Right hindlimb (tissue), 1 donor: ENCODE results near the gene DDX24.

Source experiments
- DNase-seq: peaks from one replicate; pipeline ENCODE4 v3.0.0-alpha.2; 2018

The DDX24 gene

DNA sequence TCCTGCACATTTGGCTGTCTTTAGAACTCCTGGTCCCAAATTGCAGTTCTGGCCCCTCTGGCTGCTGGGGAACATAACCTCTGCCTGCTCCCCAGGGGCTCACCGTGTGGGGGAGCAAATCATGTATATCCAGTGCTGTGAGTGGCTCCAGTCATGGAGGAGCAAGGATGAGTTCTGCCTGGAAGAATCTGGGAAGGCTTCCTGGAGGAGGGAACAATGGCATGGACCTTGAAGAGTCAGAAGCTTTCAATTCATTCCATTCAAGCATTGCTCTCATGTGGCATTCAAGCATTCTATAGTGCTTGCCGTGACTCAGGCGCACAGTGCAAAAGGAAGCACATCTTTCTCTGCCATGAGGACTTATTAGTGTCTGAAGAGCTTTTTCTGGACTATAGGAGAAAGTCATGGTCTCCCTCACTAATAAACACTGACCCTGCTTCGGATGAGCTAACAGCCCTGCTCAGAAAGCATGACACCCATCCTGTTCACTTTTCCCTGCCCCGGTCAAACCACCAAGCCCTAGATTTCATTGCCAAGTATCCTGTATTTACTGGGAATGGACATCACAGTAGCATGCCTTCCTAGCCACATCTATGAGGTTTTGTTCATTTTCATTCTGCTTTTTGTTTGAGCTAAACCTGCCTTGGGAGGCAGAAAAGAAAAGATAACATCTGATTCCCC lies 33.0 kb upstream of the DDX24 start:
- no peak for DNase-seq

DNA sequence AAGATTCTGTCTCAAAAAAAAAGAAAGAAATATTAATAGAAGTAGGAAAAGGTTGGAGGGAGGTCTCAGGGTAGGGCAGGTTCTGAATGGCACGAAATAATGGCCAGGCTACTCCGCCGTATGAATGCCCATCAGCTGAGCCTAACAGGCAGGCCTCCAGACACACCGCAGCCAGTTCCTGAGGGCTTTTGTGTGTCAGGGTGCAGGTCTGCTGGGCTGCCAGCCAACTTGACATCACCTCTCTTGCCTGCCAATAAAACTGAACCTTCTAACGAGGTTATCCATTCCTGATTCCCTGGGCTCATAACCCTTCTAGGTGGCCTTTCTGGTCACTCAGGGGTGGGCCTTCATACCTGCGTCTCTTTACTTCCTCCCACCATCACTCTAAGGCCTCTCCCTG lies 32.5 kb upstream of the DDX24 start:
- no peak for DNase-seq

DNA sequence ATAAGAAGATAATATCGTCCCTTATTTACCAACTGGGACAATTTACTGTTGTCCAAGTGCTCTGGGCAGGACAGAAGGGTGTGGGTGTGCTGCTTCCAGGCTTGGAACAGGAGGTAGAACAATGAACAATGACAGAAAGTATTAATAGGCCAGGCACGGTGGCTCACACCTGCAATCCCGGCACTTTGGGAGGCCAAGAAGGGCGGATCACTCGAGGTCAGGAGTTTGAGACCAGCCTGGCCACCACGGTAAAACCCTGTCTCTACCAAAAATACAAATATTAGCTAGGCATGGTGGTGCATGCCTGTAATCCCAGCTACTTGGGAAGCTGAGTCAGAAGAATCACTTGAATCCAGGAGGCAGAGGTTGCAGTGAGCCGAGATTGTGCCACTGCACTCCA lies 32.1 kb upstream of the DDX24 start:
- DNase-seq: no peak

DNA sequence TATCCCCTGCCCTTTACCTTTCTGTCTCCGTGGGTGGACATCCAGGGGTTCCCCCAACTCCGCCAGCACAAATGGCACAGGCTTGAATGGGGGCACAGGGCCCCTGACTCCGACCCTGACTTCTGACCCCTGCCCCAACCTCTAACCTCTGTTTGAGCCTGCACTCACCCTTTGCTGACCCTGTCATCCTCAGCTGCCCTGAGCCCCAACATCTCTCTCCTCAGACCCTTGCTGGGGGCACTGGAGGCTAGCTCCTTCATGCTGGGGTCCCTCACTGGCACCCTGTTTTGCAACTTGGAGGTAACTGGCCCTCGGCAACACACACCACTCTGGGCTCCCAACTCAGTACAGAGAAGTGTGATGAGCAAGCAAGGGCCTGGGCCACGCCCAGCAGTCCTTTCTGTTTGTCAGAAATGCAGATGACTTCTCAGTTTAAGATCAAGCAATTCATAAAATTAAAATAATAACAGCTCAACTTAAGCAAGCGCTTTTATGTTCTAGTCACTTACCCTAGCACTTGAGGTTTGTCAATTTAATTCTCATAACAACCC lies 31.6 kb upstream of the DDX24 start:
- no peak for DNase-seq

DNA sequence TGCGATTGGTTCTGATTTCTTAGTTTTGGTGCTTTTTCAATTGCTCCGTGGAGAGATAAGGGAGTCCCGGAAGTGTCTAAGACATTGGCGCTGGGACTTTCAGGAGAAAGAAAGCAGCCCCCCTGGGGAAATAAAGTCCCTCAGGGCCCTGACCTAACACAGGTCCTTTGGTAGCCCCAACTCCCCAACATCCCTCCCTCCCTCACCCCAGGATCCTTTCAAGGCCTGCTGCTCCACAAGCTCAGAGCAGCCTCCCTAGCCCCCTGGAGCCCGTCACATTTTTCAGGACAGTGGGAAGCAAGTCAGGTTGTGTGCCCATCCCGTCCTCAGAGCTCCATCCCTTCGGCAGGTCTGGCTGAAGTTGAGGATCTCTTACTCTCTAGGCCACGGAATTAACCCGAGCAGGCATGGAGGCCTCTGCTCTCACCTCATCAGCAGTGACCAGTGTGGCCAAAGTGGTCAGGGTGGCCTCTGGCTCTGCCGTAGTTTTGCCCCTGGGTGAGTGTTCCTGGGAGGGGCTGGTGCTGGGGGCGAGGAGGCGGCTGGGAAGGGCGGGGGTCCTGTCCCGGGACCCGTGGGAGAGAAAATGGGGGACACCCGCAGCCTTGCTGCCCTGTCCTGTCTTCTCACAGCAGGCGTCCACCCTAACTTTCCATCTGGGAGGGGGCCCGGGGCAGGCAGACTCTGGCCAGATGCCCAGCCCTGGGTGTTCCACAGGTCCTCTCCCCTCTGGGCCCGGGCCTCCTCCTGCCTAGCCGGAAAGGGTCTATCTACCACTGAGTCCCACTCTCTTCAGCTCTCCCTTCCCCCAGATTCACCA lies 30.5 kb upstream of the DDX24 start:
- DNase-seq: no peak

DNA sequence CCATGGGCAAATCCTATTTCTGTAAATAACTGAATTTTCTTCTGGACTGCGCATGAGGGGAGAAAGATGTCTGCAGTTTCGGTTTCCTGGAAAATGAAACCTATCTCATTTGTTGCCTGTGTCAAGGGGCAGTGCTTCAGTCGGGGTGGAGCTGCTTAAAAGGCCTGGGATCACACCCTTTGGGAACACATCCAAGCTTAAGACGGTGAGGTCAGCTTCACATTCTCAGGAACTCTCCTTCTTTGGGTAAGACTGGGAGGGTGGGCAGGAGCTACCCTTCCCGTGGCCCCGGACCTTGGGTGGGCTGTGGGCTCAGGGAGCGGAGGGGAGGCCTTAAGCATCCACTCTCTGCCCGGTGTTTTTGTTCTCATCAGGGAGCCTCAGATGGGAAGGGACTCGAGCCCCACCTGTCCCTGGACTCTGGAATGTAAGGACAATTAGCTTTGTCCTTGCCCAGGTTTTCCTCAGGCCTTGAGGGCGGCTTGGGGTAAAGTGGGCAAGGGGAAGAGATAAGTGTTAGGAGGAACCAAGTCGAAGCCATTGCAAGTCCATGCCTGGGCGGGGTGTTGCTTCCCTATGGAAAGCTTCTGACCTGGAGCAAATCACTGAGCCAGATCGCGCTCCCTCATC lies 29.7 kb upstream of the DDX24 start, which contains the start of gene IFI27:
IFI27 (plus strand) TSS at position 185 of the 630 bp plus-strand sequence.
- no peak for DNase-seq

DNA sequence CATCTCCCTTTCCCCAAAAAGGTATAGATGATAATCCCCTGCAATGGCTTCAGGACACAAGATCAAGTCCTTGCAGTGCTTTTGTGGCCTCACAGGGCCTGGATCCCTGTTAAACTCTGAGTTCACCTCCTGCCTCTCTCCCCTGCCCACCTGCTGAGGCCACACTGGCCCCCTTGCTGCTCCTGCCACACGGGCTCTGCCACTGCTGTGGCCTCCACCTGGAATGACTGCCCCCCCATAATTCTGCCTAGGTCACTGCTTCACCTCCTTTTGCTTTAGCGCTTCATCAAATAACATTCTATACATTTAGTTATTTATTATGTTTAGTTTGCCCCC lies 28.9 kb upstream of the DDX24 start:
- no peak for DNase-seq

DNA sequence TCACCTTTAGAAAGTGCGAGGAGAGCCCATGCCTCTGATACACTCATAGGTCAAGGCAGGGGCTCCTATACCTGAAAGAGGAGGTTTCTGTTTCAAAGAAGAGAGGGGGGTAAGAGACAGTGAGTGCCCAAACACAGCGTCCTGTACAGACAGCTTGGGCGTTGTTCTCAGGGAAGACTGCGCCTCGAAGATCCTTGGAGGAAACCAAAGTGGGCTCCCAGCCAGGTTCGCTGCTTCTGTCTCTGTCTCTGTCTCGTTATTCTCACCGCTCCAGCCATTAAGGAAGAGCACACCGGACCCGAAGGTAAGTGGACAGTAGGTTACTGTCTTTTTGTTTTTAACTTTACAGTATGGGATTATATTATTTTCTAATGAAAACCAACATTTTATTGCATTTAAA lies 23.7 kb upstream of the DDX24 start:
- DNase-seq: no peak

DNA sequence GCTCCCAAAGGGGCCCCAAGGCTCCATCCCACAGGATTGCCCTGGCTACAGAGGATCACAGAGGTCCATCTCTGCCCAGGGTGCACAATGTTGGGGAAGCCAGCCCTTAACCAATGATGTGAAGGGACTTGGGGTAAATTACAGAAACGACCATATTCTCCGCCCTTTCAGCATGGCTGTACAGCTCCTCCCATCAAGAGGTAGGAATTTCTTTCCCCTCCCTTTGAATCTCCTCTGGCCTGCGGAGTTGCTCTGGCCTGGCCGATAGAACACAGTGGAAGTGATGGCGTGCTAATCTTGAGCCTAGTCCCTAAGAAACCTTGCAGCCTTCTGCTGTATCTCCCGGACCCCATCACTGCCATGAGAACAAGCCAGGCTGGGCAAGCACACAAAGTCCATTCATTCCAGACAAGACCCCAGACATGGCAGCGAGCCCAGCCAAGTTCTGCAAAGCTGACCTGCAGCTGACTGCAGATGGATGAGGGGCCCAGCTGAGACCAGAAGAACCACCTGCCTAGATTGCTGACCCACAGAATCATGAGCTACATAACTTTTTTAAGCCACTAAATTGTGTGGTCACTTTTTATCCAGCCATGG lies 22.6 kb upstream of the DDX24 start:
- DNase-seq: no peak

DNA sequence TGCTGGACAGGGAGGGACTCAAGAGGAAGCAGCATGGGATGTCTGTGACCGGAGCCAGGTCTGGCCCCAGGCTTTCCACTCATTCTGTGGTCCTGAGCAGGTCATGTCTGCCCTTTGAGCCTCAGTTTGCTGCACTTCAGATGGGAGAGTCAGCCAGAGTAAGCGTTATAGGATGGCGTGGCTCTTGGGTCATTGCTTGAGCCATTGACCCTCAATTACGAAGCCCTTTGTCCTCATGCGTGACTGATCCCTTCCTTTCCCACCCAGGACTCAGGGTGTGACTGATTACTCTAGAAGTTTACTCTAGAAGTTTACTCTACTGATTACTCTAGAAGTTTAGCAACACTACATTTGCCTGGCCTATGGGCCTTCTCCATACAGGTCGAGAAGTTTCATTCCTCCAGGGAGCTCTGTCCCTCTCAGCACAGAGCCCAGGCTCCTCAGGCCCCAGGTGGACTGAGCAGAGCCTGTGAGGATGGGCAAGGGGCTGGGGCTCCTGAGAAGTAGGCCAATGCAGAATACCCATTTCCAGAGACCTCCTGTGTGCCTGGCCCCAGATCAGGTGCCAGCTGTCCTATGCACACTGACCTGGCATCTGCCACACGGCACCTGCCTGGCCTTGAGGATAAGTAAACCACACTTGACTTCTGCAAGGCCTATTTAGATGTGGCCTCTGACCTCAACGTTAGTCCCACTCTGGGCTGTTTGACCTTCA lies 21.9 kb upstream of the DDX24 start:
- no peak for DNase-seq

DNA sequence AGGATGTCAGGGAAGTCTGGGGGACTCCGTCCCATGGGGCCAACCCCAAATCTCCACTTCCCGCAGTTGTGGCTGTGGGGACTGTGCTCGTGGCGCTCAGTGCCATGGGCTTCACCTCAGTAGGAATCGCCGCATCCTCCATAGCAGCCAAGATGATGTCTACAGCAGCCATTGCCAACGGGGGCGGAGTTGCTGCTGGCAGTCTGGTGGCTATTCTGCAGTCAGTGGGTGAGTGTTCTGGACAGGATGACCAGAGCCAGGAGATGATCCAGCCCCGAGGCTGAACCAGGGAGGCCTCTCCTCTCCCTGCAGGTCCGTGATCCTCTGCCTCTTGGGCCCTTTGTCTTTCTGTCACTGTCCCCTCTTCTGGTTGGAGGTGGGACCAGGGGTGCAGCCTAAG lies 20.7 kb upstream of the DDX24 start:
- DNase-seq: no peak

DNA sequence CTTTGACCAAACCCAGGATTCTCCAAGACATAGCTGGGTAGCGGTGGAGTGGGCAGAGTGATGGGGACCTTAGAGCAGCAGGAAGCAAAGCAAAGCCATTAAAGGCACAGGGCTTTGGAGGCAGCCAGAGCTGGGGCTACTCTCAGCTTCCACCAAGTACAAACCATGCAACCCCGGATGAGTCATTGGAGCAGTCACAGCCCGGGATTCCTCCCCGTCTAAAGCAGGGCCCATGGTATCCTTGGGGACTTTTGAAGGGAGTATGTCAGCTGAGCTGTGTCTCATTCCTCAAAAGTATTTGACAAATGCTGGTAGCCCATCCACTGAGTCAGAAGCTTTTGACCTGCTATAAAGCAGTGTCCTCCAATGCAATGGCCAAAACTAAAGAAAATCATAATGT lies 19.8 kb upstream of the DDX24 start:
- no peak for DNase-seq

DNA sequence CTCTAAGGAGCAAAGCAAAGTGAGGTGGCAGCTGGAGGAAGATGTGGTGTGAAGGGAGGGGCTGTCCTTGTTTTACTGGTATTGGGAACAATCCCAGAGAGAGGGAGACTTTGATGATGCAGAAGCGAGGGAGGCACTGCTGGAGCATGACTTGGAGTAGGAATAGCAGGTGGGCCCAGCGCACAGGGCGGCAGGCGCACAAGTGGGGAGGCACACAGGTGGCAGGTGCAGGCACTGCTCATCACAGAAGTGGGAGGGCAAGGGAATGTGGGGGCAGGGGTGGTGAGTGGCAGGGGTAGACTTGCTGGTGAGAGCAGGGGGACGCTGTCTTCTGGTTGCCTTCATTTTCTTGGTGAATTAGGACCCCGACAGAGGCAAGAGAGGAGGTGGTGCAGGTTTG lies 18.0 kb upstream of the DDX24 start:
- no peak for DNase-seq

DNA sequence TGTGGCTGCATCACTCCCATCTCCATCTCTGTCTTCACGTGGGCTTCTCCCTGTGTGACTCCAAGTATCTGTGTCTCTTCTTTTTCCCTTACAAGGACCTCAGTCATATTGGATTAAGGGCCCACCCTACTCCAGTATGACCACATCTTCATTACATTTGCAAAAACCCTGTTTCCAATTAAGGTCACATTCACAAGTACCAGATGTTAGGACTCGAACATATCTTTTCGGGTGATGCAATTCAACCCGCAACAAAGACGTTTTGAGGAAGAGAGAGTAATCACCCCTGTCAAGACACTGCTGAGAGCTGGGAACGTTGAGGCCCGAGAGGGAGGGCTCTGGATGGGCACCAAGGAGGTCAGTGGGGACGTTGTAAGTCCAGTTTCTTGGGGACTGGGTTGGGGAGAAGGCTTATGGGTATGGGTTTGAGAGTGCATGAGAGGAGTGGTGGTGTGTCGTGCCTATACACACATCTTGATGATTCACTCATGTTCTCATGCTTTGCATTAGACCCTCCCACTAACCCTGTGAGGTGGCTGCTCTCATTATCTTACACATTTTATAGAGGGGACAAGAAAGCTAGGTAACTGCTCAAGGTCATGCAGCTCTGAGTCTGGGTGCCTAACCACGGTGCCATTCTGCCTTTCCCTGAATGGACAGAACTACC lies 17.5 kb upstream of the DDX24 start:
- DNase-seq: no peak

DNA sequence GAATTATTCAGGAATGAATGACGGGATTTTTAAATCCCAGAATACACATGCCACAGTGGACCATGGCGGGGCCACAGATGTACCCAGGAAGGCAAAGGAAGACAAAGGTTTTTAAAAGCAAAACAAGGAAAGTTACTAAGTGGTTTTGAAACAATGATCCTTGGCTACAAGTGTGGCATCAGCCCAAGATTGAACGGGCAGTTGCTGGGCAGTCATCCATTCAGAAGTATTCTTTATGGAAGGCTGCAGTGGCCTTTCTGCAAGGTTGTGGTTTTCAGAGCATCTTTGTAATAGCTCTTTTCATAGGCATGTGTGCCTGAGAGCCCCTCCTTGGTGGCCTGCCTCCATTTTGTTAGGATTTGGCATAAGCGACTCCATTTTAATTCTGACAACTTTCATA lies 16.1 kb upstream of the DDX24 start:
- no peak for DNase-seq

DNA sequence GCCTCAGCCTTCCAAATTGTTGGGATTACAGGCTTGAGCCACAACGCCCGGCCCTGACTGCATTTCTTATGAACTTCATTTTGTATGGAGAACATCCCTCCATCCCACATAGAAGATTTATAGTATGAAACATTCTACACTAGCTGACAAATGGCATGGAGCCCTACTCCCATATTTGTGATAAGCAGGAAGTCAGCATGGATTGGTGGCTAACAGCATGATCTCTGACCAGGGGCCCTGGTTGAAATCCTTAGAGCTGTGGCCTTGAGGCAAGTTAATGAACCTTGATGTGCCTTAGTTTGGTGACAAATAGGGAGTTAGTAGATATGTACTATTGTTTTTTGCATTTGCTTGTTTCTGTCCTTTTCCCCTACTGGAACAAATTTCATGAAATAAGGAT lies 12.4 kb upstream of the DDX24 start:
- no peak for DNase-seq

DNA sequence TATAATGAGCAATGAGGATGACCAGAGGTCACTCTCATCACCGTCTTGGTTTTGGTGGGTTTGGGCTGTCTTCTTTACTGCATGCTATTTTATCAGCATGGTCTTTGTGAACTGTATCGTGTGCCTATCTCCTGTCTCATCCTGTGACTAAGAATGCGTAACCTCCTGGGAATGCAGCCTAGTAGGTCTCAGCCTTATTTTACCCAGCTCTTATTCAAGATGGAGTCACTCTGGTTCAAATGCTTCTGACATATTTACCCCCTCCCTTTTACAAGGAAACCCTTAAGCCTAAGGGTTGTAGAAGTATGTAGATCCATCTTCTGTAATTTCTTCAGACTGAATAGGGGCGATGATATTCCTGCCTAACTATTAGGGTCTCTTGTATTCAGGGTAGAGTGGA lies 8.5 kb upstream of the DDX24 start:
- DNase-seq: no peak

DNA sequence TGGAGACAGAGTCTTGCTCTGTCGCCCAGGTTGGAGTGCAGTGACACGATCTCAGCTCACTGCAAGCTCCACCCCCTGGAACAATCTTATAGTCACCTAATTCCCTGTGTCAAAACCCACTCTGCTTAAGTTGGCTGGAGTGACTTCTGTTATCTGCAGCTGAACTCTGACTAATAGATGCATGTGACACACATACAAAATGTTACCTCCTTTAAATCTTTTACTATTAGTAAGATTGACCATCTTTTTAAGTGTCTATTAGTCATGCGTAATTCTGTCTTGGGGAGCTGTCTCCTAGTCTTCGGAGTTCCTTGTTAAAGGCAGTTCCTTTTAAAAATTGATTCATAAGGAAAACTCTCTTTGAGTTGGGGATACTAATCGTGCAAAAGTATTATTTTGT lies 7.5 kb upstream of the DDX24 start:
- no peak for DNase-seq

DNA sequence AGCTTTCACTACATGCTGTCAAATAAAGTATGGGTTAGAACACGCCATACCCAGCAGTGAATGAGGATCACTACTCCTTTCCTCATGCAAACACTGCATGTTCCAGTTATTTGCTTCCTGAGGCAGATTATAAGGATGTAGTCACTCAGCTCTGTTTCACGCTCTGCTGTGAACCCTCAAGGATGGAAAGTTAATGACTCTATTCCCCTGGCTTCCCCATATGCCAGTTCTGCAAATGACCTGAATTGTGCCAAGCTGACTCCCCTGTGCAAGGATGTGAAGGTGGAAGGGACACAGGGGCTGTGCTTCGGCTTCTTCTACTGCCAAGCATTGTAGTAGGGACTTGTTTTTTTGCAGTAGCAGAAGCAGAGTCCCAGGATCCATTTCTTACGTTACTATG lies 6.9 kb upstream of the DDX24 start:
- DNase-seq: no peak

DNA sequence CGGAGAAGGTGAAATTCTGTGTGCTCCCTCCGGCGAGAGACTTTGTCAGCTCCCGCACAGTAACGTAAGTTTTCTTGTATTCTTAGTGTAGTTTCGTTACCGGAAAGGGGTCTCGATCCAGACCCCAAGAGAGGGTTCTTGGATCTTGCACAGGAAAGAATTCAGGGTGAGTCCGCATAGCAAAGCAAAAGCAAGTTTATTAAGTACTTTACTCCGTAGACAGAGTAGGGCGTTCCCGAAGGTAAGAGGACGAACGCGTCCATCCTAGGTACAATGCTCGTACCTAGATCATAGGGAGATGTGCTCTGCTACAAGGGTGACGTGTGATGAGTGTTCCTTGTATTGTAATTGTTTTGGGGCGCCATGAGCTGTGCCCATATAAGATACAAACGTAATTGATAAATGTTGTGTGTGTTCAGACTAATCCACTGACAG lies 401 bp upstream of the DDX24 start:
- DNase-seq: no peak

DNA sequence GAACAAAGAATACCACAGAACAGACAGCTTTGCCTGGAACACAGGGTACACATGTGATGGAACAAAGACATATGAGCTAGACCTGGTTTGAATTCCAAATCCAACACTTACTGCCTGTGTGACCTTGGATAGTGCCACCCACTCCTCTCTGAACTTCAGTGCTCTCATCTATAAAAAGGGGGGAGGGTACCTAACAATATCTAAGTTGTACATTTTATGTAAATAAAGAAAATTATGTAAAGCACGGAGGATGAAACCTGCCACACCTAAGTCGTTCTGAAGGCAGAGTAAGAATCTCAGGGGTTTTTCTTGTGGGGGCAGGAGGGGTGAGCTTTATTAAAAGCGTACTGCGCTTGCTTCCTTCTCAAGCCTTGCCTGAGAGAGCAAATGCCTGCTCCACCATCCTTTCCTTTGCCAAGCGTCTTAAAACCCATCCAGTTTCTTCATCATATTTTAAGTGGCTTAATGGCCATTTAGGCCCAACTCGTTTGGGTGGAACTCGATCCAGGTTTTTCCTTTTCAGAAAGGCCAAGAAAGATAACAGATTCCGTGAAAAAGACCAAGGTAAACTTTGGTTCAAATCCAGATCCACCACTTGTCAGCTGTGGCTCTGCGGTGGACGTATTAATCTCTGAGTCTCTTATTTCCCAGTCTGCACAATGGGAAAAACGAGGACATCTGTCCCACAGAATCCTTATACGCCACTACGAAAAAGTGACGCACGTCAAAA lies 946 bp downstream of the DDX24 start:
- peak; percentile 49 for DNase-seq

DNA sequence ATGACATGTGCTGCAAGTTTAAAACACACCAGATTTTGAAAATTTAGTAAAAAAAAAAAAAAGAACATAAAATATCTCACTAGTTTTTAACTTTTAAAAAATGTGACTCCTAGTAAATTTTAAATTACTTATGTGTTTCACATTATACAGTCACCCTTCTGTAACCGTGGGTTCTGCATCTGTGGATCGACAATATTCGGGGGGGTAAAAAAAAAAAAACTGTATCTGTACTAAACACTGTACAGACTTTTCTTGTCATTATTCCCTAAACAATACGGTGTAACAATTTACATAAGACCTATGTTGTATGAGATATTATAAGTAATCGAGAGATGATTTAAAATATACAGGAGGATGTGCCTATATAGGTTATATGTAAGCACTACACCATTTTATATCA lies 3.2 kb downstream of the DDX24 start:
- no peak for DNase-seq
